ENCODE measurements around the gene MIGA1.
"Not testable (repeated sequence)": the region's sequence is repeated elsewhere in the genome, so short reads cannot be mapped to it uniquely, and the experiment has no call there.

MIGA1 gene

GRCh38 chr1:77779529-77780281, at the start of gene MIGA1:
MIGA1 (plus strand) TSS chr1:77779649; CDS start chr1:77783253, 3,604 bp downstream.
- DNase-seq, result peak; percentile 77

GRCh38 chr1:77732090-77732489, 47.4 kb upstream of the MIGA1 start:
- no peak for DNase-seq

- DNase-seq, result no peak
Observed at GRCh38 chr1:77739235-77739634, 40.2 kb upstream of the MIGA1 start.

GRCh38 chr1:77741316-77741715, 38.1 kb upstream of the MIGA1 start:
- no peak for DNase-seq

- DNase-seq, result no peak
Observed at GRCh38 chr1:77742011-77742555, 37.4 kb upstream of the MIGA1 start.

- no peak for DNase-seq
Observed at GRCh38 chr1:77744576-77744975, 34.9 kb upstream of the MIGA1 start.

GRCh38 chr1:77749489-77749888, 30.0 kb upstream of the MIGA1 start:
- DNase-seq, result not testable (repeated sequence)

- DNase-seq, result no peak
Observed at GRCh38 chr1:77756052-77756754, 23.2 kb upstream of the MIGA1 start.

GRCh38 chr1:77757066-77757584, 22.3 kb upstream of the MIGA1 start:
- DNase-seq, result no peak

GRCh38 chr1:77757603-77758002, 21.8 kb upstream of the MIGA1 start:
- peak; percentile 85 for DNase-seq

GRCh38 chr1:77759071-77760028, 20.1 kb upstream of the MIGA1 start, which contains the start of gene USP33:
USP33 (minus strand) TSS chr1:77759852; CDS start chr1:77741697, 18,155 bp downstream.
- DNase-seq, result peak; percentile 86

GRCh38 chr1:77762072-77762476, 17.4 kb upstream of the MIGA1 start:
- DNase-seq, result peak; percentile 89

- peak; percentile 26 for DNase-seq
Observed at GRCh38 chr1:77768006-77768405, 11.4 kb upstream of the MIGA1 start.

- DNase-seq, result no peak
Observed at GRCh38 chr1:77776007-77776700, 3.3 kb upstream of the MIGA1 start.

GRCh38 chr1:77781683-77782082, 2.2 kb downstream of the MIGA1 start:
- no peak for DNase-seq

GRCh38 chr1:77783141-77783540, 3.7 kb downstream of the MIGA1 start:
- no peak for DNase-seq

GRCh38 chr1:77786093-77786741, 6.8 kb downstream of the MIGA1 start:
- DNase-seq, result not testable (repeated sequence)

- DNase-seq, result no peak
Observed at GRCh38 chr1:77794550-77794949, 15.1 kb downstream of the MIGA1 start.

GRCh38 chr1:77796695-77797405, 17.4 kb downstream of the MIGA1 start:
- DNase-seq, result no peak

GRCh38 chr1:77797991-77798390, 18.5 kb downstream of the MIGA1 start:
- DNase-seq, result no peak

- no peak for DNase-seq
Observed at GRCh38 chr1:77802026-77802425, 22.6 kb downstream of the MIGA1 start.

Data from inflammatory macrophage treated with lipopolysaccharide for 4 hours (primary cell).